Measurements from ENCODE around the gene PDZD7.
A peak's percentile ranks its signal among the peaks of the same experiment; 100 is the strongest.

Gene PDZD7

GRCh38 chr10:101070098-101070497 is 39.2 kb upstream of the PDZD7 start:
- no peak overlapping the region for H3K14ac ChIP-seq (ENCODE audit: low read length in 2 of 2)
- H3K9me3 ChIP-seq (ENCODE audit: control insufficient read depth, low read length) = no peaks in the 10 kb centered on the region
- H3K4ac ChIP-seq (ENCODE audit: low read depth in 1 of 2, low read length in 2 of 2) = no peak overlapping the region
- no peak overlapping the region for H3K23ac ChIP-seq (ENCODE audit: low read length in 2 of 2)
- 77% methylated on average over 3 of the region's 3 CpGs for WGBS
- H2BK15ac ChIP-seq (ENCODE audit: low read depth, poor library complexity, severe bottlenecking) = no peak overlapping the region
- no peak overlapping the region for H4K8ac ChIP-seq (ENCODE audit: low read length)
- no peaks in the 10 kb centered on the region for H3K36me3 ChIP-seq (ENCODE audit: control insufficient read depth in 1 of 2, insufficient read depth in 2 of 2, low read depth in 1 of 2, low read length in 2 of 2)
- H2BK12ac ChIP-seq (ENCODE audit: low read length in 2 of 2) = no peak overlapping the region
- H4K91ac ChIP-seq (ENCODE audit: low read length) = no peak overlapping the region
- H2AFZ ChIP-seq (ENCODE audit: low read depth, low read length) = no peak overlapping the region
- H3K9ac ChIP-seq (ENCODE audit: low read length) = no peak overlapping the region
- H3K27ac ChIP-seq (ENCODE audit: low read length, poor library complexity, severe bottlenecking) = no peak overlapping the region
- DNase-seq = no peak
- no peak overlapping the region for H2AK5ac ChIP-seq (ENCODE audit: low read length, severe bottlenecking)
- no peak overlapping the region for H2BK120ac ChIP-seq (ENCODE audit: low read depth, low read length)
- H3K79me1 ChIP-seq (replicated peaks; ENCODE audit: low read length, poor library complexity, severe bottlenecking) = no peaks in the 10 kb centered on the region
- H3K4me3 ChIP-seq (ENCODE audit: insufficient read depth in 1 of 2, low read depth in 1 of 2, low read length in 2 of 2) = no peak overlapping the region
- no peak overlapping the region for H3K4me2 ChIP-seq (ENCODE audit: low read length, poor library complexity, severe bottlenecking)
- H3K18ac ChIP-seq (ENCODE audit: low read depth in 1 of 2, low read length in 2 of 2) = no peak overlapping the region
- H2BK5ac ChIP-seq (ENCODE audit: low read depth, low read length, poor library complexity, severe bottlenecking) = no peak overlapping the region
- peaks cover 36 to 45% of the 10 kb centered on the region in 2 experiments for H3K27me3 ChIP-seq (ENCODE audit: control insufficient read depth in 1 of 2, insufficient read depth in 1 of 2, low read length in 2 of 2)
- H3K4me1 ChIP-seq (ENCODE audit: control insufficient read depth, insufficient read depth, low read depth, low read length) = peaks cover 15% of the 10 kb centered on the region

DNA sequence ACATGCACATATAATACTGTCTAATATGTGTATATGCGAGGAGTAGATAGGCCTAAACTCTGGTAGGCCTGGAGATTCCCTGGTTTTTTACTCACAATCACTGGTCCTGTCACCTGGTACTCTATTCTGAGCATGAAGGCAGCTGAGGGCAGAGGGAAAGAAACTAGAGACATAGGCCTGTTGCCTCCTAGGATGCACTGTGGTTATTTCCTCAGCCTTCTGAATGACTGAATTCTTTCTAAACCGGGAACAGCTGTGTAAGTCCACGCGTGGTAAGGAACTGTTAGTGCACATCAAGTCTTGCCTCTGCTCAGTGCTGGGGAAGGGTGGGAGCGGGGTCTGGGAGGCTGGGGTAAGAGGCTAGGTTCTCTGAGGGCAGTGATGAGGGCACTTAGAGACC is 38.5 kb upstream of the PDZD7 start:
- H3K9me3 ChIP-seq (ENCODE audit: control insufficient read depth, low read length) = no peaks in the 10 kb centered on the region
- no peak overlapping the region for H4K91ac ChIP-seq (ENCODE audit: low read length)
- H3K79me1 ChIP-seq (replicated peaks; ENCODE audit: low read length, poor library complexity, severe bottlenecking) = no peaks in the 10 kb centered on the region
- H3K27me3 ChIP-seq (ENCODE audit: control insufficient read depth in 1 of 2, insufficient read depth in 1 of 2, low read length in 2 of 2) = peaks cover 30 to 39% of the 10 kb centered on the region in 2 experiments
- 88% methylated on average over 4 of the region's 5 CpGs for WGBS
- H2BK5ac ChIP-seq (ENCODE audit: low read depth, low read length, poor library complexity, severe bottlenecking) = no peak overlapping the region
- H2BK12ac ChIP-seq (ENCODE audit: low read length in 2 of 2) = no peak overlapping the region
- H2BK15ac ChIP-seq (ENCODE audit: low read depth, poor library complexity, severe bottlenecking) = no peak overlapping the region
- H2AK5ac ChIP-seq (ENCODE audit: low read length, severe bottlenecking) = no peak overlapping the region
- H4K8ac ChIP-seq (ENCODE audit: low read length) = no peak overlapping the region
- no peak overlapping the region for H3K4me3 ChIP-seq (ENCODE audit: insufficient read depth in 1 of 2, low read depth in 1 of 2, low read length in 2 of 2)
- H3K36me3 ChIP-seq (ENCODE audit: control insufficient read depth in 1 of 2, insufficient read depth in 2 of 2, low read depth in 1 of 2, low read length in 2 of 2) = no peaks in the 10 kb centered on the region
- H2AFZ ChIP-seq (ENCODE audit: low read depth, low read length) = no peak overlapping the region
- H3K4me2 ChIP-seq (ENCODE audit: low read length, poor library complexity, severe bottlenecking) = no peak overlapping the region
- peaks cover 15% of the 10 kb centered on the region for H3K4me1 ChIP-seq (ENCODE audit: control insufficient read depth, insufficient read depth, low read depth, low read length)
- no peak overlapping the region for H3K14ac ChIP-seq (ENCODE audit: low read length in 2 of 2)
- H3K27ac ChIP-seq (ENCODE audit: low read length, poor library complexity, severe bottlenecking) = no peak overlapping the region
- peak overlapping the region; percentile 36 for H3K9ac ChIP-seq (ENCODE audit: low read length)
- no peak overlapping the region for H3K4ac ChIP-seq (ENCODE audit: low read depth in 1 of 2, low read length in 2 of 2)
- H3K23ac ChIP-seq (ENCODE audit: low read length in 2 of 2) = no peak overlapping the region
- DNase-seq = no peak
- H3K18ac ChIP-seq (ENCODE audit: low read depth in 1 of 2, low read length in 2 of 2) = no peak overlapping the region
- no peak overlapping the region for H2BK120ac ChIP-seq (ENCODE audit: low read depth, low read length)

DNA sequence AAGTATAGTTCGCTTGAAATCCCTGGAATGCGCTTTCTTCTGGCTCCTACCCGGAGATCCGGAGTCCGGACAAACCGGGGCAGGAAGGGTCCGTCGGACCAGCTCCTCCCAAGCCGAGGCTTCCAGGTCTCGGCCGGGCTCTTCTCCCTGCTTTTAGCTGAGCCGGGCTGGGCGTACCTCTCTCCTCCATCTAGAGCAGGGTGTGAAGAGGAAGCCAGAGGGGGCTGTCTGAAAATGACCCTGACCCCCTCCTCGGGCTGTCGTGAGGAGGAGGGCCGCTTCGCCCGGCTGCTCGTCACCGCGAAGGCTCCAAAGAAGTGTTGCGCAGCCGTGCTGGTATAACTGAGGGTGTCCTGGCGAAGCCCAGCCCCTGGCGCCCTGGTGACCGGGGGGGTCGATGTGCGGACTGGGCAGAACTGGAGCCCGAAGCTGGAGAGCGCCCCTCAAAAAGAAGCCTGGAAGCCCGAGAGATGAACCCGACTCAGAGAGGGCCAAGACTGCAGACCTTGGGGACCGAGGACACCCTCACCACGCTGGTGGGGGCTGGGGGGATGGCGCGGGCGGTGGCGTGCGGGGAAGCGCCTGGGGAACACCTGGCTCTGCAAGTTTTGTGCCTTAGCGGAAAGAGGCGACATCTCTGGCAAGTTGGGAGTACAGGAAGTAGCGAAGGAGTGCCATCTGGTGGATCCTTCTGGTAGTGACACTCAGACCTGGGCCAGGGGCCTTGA is 36.6 kb upstream of the PDZD7 start:
- no peaks in the 10 kb centered on the region for H3K36me3 ChIP-seq (ENCODE audit: control insufficient read depth in 1 of 2, insufficient read depth in 2 of 2, low read depth in 1 of 2, low read length in 2 of 2)
- H3K18ac ChIP-seq (ENCODE audit: low read depth in 1 of 2, low read length in 2 of 2) = peak overlapping the region; percentile 74 to 80
- WGBS = 1% methylated on average over 42 of the region's 43 CpGs
- H2BK120ac ChIP-seq (ENCODE audit: low read depth, low read length) = no peak overlapping the region
- no peak overlapping the region for H2AK5ac ChIP-seq (ENCODE audit: low read length, severe bottlenecking)
- peaks cover 11 to 36% of the 10 kb centered on the region in 2 experiments for H3K27me3 ChIP-seq (ENCODE audit: control insufficient read depth in 1 of 2, insufficient read depth in 1 of 2, low read length in 2 of 2)
- peaks cover 2% of the 10 kb centered on the region for H3K79me1 ChIP-seq (replicated peaks; ENCODE audit: low read length, poor library complexity, severe bottlenecking)
- H4K91ac ChIP-seq (ENCODE audit: low read length) = no peak overlapping the region
- H2AFZ ChIP-seq (ENCODE audit: low read depth, low read length) = peak overlapping the region; percentile 57
- no peak overlapping the region for H2BK12ac ChIP-seq (ENCODE audit: low read length in 2 of 2)
- H3K27ac ChIP-seq (ENCODE audit: low read length, poor library complexity, severe bottlenecking) = no peak overlapping the region
- H2BK5ac ChIP-seq (ENCODE audit: low read depth, low read length, poor library complexity, severe bottlenecking) = no peak overlapping the region
- peak; percentile 84 for DNase-seq
- peak overlapping the region; percentile 99 for H3K4me2 ChIP-seq (ENCODE audit: low read length, poor library complexity, severe bottlenecking)
- H3K4me1 ChIP-seq (ENCODE audit: control insufficient read depth, insufficient read depth, low read depth, low read length) = peaks cover 29% of the 10 kb centered on the region
- peak overlapping the region; percentile 79 for H3K9ac ChIP-seq (ENCODE audit: low read length)
- H3K4me3 ChIP-seq (ENCODE audit: insufficient read depth in 1 of 2, low read depth in 1 of 2, low read length in 2 of 2) = peak overlapping the region; percentile 48 to 80
- peak overlapping the region; percentile 44 for H2BK15ac ChIP-seq (ENCODE audit: low read depth, poor library complexity, severe bottlenecking)
- peak overlapping the region in 1 of 2 experiments; percentile 11 for H3K4ac ChIP-seq (ENCODE audit: low read depth in 1 of 2, low read length in 2 of 2)
- H3K9me3 ChIP-seq (ENCODE audit: control insufficient read depth, low read length) = no peaks in the 10 kb centered on the region
- peak overlapping the region; percentile 65 for H4K8ac ChIP-seq (ENCODE audit: low read length)
- peak overlapping the region in 1 of 2 experiments; percentile 75 for H3K23ac ChIP-seq (ENCODE audit: low read length in 2 of 2)
- no peak overlapping the region for H3K14ac ChIP-seq (ENCODE audit: low read length in 2 of 2)

- DNase-seq = peak; percentile 38
- peaks cover 5 to 30% of the 10 kb centered on the region in 2 experiments for H3K27me3 ChIP-seq (ENCODE audit: control insufficient read depth in 1 of 2, insufficient read depth in 1 of 2, low read length in 2 of 2)
- no peak overlapping the region for H2BK15ac ChIP-seq (ENCODE audit: low read depth, poor library complexity, severe bottlenecking)
- H2BK12ac ChIP-seq (ENCODE audit: low read length in 2 of 2) = no peak overlapping the region
- peaks cover 35% of the 10 kb centered on the region for H3K4me1 ChIP-seq (ENCODE audit: control insufficient read depth, insufficient read depth, low read depth, low read length)
- H3K79me1 ChIP-seq (replicated peaks; ENCODE audit: low read length, poor library complexity, severe bottlenecking) = peaks cover 4% of the 10 kb centered on the region
- H4K8ac ChIP-seq (ENCODE audit: low read length) = no peak overlapping the region
- no peak overlapping the region for H2AK5ac ChIP-seq (ENCODE audit: low read length, severe bottlenecking)
- peak overlapping the region; percentile 99 for H3K4me2 ChIP-seq (ENCODE audit: low read length, poor library complexity, severe bottlenecking)
- H2AFZ ChIP-seq (ENCODE audit: low read depth, low read length) = peak overlapping the region; percentile 57
- peak overlapping the region in 1 of 2 experiments; percentile 24 for H3K4ac ChIP-seq (ENCODE audit: low read depth in 1 of 2, low read length in 2 of 2)
- peak overlapping the region; percentile 79 for H3K9ac ChIP-seq (ENCODE audit: low read length)
- no peak overlapping the region for H2BK120ac ChIP-seq (ENCODE audit: low read depth, low read length)
- no peak overlapping the region for H4K91ac ChIP-seq (ENCODE audit: low read length)
- no peaks in the 10 kb centered on the region for H3K9me3 ChIP-seq (ENCODE audit: control insufficient read depth, low read length)
- under 1% methylated on average over 31 of the region's 31 CpGs for WGBS
- no peak overlapping the region for H3K14ac ChIP-seq (ENCODE audit: low read length in 2 of 2)
- H3K36me3 ChIP-seq (ENCODE audit: control insufficient read depth in 1 of 2, insufficient read depth in 2 of 2, low read depth in 1 of 2, low read length in 2 of 2) = no peaks in the 10 kb centered on the region
- no peak overlapping the region for H2BK5ac ChIP-seq (ENCODE audit: low read depth, low read length, poor library complexity, severe bottlenecking)
- peak overlapping the region; percentile 48 to 80 for H3K4me3 ChIP-seq (ENCODE audit: insufficient read depth in 1 of 2, low read depth in 1 of 2, low read length in 2 of 2)
- peak overlapping the region in 1 of 2 experiments; percentile 81 for H3K18ac ChIP-seq (ENCODE audit: low read depth in 1 of 2, low read length in 2 of 2)
- H3K27ac ChIP-seq (ENCODE audit: low read length, poor library complexity, severe bottlenecking) = no peak overlapping the region
- H3K23ac ChIP-seq (ENCODE audit: low read length in 2 of 2) = no peak overlapping the region
These were observed 36.0 kb upstream of the PDZD7 start for GRCh38 chr10:101066896-101067355.

Measured in mesenchymal stem cell (in vitro differentiated cells and primary cell).